NCI-H2107 treated with DMSO at 0.1 percent for 48 hours (cell line): ENCODE measurements around the gene PADI6.
"Not testable (repeated sequence)": the region's sequence is repeated elsewhere in the genome, so short reads cannot be mapped to it uniquely, and the experiment has no call there.

ENCODE experiments used
- DNase-seq: peaks from one replicate; lab custom pipeline; 2025; ENCODE audit not compliant: unreplicated experiment; lab: John Stamatoyannopoulos, UW

Gene PADI6

DNA sequence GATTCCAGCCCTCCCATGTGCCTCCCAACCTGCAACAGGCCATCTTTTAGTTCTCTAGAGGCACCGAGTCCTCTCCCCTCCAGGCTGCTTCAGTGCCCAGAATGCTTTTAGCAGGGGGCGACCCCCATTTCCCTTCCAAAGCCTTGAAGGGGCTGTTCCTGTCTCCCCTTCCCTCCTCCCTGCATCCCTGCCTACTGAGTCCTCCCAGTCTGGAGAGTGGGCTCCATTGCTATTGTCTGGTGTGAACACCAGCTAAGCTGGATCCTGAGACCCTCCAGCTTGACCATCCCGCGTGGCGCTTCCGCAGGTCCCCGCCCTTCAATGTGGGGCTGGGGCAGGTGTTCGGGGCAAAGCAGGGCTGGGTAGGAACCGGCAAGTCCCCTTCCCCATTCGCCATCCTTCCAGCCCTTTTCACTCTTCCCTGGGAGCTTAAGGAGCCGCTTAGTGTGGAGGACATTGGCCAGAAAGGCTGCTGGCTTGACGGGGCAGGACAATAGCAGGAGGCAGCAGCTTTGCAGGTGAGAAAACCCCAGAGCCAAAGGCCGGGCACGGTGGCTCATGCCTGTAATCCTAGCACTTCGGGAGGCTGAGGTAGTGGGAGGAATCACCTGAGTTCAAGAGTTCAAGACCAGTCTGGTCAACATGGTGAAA, 32.2 kb downstream of the PADI6 start:
- no peak for DNase-seq

DNA sequence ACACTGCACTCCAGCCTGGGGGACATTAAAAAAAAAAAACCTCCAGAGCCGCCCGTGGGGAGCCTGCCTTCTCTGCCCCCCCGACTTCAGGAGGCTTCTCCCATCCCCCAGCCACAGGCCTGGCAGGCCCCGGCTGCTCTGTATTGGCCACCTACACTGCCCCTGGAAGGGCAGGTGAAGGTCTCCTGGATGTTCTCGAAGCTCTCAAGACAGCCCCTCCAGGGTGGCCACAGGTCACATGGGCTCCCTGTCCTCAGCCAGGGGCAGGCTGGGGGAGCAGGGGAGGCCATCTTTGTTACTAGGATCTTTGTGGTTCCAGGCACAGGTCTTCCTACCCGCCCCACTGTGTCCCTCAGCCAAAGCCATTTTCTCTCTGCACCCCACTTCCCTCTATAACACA, 32.8 kb downstream of the PADI6 start:
- no peak for DNase-seq

DNA sequence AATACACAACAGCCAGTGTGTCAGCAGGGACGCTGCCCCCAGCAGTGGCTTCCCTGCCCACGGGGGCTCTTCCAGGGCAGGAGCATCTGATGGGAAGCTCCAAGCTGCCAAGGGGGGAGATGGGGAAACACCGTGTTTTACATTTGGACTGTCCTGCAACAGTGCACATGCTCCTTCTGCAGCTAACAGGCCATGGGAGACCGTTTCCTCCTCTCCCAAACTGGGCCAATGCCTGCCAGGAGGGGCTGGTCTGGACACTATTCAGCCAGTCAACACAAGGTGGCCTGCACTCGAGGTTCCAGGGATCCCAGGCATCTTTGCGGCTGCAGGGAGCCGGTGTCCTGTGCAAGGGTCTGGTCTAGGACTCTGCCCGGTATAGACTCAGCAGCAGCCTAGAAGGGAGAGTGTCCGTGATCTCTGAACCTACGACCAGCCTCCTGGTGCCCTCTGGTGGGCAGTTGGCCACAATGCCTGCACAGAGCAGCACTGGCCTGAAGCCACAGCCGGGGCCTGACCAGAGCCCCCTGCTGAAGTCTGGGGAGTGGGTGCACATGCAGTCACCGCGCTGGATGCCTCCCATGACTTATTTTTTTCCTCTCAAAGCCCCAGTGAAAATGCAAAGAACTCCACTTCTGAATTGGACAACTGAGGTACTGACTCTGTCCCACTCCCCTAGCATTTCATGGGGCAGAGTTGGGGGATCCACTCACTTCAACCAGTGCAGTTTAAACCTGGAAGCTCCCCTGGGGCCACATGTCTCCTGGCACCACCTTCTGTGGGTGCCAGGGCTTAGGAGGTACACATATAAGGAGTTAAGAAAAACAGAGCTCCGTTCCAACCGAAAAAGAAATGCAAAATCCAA, 34.1 kb downstream of the PADI6 start:
- no peak for DNase-seq

DNA sequence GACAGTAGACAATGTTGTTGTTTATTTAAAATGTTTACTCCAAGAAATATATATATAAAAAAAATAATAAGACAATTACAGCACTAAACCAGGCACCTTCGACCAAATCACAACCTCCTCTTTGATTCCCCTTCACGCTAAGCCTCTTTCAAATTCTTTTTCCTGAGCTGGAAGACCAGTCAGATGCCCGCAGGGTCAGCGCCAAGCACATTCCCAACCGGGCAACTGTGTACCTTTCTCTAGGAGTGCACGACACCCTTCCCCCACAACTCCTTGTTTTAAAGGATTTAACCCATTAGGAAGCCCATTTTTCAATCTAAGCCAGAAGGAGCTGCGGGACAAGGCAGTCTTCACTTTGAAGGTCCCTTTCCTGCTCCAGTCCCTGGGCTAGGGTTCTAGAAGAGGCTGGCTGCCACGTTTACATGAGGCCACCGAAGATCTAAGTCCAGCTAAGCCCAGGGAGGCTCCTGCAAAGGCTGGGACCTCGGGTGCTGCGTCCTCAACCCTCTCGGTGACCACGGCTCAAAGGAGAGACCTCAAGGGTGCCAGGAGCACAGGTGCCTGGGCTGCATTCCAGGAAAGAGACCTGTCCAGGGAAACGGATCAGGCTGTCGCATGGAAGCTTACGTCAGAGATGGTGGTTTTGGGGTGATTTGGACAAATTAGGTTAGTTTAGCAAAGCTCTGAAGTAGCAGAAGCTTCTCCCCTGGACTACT, 34.9 kb downstream of the PADI6 start:
- not testable (repeated sequence) for DNase-seq

DNA sequence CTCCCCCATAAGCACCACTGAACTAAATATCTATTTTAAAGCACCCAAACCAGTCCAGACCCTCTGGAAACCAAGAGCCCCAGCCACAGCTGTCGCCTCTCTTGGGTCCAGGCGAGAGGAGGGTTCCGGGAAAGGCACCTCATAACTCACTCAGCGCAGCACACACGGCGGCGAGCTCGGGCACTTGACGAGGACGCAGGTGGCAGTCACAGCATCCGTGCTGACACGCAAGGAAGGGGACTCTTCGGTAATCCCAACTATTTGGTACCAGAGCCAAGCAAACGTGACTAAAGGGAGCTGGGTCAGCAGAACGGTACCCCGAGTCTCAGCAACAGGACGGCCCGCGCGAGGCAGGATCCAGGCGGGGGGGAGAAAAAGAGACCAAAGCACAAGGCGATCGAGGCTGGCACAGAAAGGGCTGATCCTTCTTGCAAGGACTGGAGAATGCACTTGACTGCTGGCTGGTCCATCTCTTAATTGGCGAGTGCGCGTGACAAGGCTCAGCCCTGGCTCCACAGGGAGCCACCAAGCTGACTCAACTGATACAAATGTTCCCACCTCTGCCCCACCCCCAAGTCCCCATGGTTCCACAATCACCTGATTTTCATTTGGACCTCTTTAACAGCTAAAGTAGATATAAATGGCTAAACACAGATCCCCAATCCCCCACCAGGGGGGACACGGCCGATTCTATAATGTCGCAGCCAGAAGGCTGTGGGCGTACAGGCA, 36.0 kb downstream of the PADI6 start:
- DNase-seq: not testable (repeated sequence)

DNA sequence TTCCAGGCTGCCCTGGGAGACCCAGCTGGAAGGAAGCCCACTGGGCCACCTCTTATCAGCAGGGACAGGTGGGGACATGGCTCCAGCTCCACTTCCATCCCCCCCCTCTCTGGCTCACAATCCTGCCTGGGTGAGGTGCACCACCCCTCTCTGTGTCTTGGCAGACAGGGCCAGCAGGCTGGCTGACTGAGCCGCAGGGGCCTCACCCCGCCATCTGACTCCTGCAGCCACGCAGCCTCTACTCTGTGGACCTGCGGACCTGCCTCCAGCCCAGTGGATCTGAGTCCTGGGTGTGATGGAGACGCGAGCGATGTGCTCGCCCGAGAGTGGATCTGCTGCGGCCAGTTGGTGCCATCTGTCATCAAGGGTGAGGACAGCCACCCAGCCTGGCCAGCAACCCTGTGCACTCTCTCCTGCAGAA, 37.4 kb downstream of the PADI6 start:
- DNase-seq: no peak

DNA sequence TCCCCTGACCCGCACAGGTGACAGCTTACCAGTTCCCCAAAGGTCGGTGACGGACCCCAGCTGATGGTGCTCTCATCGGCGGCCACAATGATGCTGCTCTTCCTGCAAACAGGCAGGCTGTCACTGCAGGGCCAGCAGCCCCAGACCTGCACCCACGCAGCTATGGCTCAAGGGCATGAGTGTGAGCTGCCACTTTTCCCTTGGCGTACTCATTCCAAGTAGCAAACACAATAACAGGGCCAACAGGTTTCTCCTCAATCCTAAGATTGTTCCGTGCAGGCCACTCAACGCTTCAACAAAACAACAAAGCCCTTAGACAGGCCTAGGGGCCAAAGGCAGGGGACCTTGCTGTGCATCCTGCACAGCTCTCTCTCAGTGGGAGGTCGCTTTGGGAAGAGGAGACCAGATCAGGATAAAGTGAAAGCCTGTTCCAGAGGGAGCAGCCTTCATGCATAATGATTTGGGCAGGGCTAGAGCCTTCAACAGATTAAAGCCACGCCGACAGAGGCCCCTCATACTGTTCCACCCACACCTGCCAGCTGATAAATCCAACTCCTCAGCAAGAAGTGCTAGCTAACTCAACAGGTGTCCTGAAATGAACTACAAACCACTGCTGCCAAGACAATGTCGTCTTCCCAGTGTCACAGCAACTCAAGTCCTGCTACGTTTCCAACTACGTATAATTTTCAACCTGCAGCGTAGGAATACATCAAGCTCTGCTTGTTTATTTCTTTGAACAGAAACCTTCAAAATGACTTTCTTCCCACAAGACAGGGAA, 40.3 kb downstream of the PADI6 start:
- DNase-seq: no peak

DNA sequence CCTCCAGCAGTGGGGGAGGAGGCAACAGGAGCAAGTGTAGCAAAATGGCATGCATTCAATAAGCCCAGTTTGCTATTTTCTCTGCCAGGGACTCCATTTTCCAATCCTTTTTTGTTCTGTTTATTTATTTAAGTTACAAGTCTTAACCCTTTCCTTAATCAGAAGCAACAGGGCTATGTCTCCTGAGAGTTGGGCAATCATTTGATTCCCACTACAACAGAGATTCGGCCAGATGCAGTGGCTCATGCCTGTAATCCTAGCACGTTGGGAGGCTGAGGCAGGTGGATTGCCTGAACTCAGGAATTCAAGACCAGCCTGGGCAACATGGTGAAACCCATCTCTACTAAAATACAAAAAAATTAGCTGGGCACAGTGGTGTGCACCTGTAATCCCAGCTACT, 42.0 kb downstream of the PADI6 start:
- no peak for DNase-seq

DNA sequence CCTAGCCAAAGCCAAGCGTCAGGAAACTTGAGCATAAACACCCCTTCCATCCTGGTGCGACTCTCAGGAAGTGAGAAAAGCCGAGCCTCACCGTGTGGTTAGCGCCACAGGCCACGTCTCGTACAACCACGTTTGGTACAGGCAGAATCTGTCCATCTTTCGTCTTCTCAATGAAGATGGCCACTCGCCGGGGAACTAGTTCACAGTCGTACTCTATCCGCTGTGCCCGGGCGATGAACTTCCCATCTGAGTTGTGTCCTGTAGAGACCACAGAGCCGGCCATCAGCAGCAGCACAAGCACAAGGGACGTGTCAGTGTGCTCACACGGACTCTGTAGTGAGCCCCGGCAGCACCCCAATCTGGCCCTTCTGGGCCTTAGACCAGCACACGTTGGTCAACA, 44.4 kb downstream of the PADI6 start:
- DNase-seq: no peak

DNA sequence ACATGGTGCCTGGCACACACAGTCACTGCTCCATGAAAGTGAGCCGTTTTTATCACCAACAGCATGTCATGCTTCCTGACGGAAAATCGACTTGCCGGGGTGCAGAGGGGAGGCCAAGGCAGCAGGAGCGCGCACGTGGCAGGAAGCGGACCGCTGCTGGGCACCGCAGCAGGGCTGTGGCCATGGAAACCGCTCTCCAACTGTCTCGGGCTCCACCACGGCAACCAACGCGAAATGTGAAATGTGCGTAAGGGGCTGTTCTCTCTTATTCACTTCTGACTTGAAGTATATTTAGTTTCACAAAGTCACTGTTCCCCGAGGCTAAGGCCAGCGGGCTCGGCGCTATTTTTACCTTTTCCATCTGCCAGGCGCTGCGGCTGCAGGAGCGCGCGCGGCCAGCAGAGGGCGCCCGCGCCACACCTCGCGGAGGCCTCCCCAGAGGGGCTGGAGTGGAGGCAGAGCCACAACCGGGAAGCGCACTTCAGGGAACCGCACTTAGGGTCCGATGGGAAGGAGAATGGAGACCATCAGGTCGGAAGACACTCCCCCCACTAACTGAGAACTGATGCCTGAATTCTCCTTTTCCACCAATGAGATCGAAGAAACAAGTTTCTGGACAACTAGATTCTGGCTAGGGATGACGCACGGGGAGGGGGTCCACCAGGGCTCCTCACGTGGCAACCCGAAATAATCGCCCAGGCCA, 47.8 kb downstream of the PADI6 start:
- no peak for DNase-seq

DNA sequence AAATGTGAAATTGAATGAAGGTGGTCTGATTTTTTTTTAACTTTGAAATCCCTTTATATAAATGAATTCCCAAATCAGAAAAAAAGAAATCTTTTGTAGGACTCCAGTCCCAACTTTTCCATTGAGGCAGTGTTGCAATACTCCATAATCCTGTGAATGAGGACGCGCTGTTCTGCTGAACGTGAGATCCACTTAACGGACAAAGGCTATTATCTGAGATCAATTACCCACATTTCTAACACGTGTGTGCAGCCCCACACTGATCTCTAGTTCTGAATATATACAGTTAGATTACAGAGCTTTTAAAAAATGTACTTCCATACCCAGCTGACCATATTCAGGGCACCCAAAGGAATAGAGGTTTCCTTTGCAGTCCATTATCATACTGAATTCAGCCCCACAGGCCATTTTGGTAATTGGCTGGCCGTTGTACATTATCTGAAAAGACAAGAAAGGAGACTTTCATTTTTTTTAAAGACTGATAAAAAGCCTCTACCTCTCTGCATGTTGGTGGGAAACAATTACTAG, 48.5 kb downstream of the PADI6 start:
- no peak for DNase-seq

DNA sequence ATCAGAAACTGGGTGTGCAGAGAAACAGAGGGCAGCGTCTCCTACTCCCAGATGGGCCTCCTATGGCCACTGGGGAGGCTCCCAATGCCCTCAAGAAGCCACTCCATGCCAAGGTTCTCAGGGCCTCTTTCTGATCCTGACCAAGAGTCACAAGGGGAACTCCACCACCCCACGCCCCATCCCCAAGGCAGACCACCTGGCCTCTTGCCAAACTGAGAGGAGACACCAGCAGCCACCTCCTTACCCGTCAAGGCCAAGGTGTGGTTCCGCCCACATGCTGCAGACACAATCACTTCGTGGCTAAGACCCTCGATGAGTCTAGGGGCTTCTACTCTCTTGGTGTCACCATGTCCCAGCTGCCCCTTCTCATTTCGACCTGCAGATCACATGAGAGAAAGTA, 50.5 kb downstream of the PADI6 start:
- no peak for DNase-seq

DNA sequence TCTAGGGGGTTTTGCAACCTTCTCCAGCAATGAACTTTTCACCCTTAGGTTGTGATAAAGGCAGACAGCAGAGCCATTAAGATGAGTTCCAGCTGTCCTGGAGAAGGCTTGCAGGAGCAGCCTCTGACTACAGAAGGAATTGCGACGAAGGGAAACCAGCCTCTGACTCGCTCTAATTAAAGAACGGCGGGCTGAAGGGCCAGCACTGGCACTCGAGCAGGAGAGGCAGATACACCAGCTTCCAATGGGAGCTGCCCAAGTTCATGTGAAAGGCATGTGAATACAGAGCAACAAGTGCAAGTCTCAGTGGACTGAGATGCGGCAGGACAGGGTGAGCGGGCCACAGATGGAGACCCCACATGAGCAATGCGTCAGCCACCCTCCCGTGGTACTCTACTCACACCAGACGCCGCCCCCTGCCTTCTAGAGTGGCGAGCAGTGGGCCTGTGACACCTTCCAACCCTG, 51.8 kb downstream of the PADI6 start:
- DNase-seq: no peak

DNA sequence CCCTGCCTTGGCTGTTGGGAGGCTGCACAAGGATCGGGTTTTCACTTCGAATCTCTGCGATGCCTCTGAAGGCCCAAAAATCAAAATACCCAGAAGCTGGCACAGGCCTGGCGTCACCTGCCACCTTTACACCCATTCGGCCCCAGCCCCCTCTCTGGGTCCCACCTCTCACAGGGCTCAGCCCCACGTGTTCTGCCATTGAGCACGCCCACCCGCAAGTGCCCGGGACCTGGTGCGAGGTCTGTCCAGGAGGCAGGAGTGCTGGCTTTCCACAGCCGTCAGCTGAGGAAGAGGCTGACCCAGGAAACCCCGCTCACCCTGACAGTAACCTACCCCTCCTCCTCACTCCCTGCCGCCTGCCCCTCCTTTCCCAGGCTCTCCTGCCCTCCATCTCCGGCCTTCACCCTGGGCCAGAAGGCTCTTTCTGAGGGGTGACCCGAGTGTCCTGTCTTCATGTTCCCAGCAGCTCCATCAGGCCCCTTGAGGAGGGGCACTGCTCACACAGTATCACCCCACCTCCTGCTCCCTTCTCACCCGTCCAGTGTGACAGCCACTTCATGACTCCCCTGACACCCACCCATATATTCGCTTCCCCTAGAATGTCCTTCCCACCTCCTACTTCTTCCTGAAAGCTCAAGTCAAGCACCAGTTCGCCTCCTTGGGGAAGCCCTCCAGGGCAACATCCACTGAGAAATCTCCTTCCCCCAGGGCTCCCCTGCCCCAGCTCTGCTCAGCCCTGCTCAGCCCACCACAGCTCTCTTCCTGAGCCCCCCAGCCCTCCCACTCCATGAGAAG, 54.0 kb downstream of the PADI6 start:
- DNase-seq: no peak

DNA sequence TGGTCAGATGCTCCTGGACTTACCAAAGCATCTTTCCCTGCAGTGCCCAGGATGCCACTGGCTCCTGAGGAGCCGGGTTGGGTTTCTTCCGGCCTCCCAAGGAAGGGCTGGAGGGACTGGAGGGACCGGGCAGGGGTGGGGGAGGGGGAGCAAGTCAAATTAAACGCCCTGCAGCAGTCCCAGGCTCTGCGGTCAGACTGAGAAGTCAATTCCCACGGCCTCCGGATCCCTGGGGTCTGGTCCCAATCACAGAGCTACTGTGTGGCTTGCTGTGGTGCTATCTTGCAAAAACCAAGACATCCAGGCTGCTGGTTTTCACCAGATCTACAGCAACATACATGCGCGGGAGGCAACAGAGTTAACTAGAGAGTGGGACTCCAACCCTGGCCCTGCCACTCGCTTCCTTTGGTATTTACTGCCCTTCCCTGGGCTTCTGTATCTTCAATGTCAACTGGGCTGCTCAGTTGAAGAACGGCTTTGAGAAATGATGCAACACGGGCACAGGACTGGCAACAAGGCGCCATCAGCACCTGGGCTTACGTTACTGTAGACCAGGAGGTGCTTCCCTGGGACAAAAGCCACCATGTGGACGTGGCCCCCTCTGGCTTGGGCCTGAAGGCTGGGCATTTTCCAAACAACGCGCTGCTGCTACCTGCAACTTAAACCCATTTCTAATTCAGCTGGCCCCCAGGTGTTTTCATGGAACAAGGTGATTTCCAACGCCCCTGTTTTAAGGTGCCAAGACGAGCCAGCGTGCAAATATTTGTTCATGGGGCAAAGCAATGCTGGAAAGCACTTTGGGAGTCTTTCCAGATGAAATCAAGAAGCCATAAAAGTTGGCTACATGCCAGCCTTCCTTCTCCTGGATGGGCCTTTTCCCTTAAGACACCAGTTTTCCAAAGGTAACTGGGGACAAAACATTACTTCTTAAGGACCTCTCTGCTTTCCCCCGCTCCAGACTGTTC, 56.0 kb downstream of the PADI6 start:
- no peak for DNase-seq

DNA sequence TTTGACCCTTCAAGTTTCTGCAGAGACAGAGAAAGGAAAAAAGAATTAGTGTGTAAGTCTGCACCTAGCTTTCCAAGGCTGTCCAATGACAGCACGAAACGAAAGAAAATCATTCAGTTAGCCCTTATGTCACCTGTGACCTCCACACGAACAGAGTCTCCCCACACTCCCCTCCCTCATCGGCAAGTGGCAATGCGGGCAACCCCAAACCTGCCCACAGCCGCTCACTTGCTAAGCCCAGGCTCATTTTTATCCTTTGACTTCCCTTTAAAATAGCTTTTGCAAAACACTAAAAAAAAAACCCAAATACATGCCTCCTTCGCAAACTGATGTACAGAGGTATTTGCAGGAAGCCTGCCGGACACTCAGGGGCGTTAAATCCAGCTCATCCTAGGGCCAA, 57.2 kb downstream of the PADI6 start:
- no peak for DNase-seq

DNA sequence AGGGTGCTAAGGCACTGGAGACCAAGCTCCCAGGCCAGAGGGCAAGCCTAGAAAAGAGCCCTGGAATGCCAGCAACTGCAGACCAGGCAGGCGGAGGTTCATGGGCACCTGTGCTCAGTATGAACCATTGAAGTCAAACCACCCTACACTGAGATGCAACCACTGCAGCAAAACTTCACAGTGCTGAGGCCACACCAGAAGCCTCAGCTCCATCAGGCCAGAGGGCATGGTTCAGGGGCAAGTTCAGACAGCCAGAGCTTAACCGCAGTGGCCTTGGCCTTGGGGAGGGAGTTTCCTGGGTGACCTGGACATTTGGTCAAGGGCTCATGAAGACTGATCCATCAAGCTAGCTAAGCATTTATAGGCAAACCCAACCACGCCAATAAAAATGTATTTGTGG, 60.4 kb downstream of the PADI6 start:
- no peak for DNase-seq

DNA sequence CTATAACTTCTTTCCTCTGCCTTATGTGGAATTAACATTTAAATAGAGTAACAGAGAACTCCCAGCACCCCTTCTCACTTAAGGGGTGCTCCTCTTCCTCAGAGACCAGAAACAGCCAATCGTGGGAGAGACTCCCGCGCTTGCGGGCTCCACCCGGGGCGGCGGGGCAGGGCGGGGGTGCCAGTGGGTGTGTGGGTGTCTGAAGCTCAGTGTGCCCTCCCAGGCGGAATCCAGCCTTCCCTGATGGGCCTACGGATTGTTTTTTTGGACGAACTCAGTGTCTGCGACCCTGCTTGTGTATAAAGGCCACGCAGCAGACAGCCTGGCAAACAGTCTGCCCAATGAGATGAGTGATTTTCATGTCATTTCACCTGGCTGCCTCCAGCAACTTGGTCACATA, 61.3 kb downstream of the PADI6 start:
- no peak for DNase-seq
